HUES6 (cell line): Measurements from ENCODE around the gene HNRNPD.
A peak's percentile ranks its signal among the peaks of the same experiment; 100 is the strongest.
"Not testable (repeated sequence)": the region's sequence is repeated elsewhere in the genome, so short reads cannot be mapped to it uniquely, and the experiment has no call there.

Experiments
- H3K27ac ChIP-seq: 2 replicates; pipeline ENCODE4 v1.7.0; 2013; ENCODE audit warnings: low read depth, mild to moderate bottlenecking, low read length, inconsistent platforms
- H3K27me3 ChIP-seq: 2 replicates; pipeline ENCODE4 v1.6.1; 2013; ENCODE audit warnings: low read length; ENCODE audit not compliant: control insufficient read depth, insufficient read depth
- H3K36me3 ChIP-seq: 2 replicates; pipeline ENCODE4 v1.6.1; 2013; ENCODE audit warnings: low read length; ENCODE audit not compliant: control insufficient read depth, insufficient read depth
- H3K4me1 ChIP-seq: 2 replicates; pipeline ENCODE4 v1.6.1; 2013; ENCODE audit warnings: low read length; ENCODE audit not compliant: control insufficient read depth, insufficient read depth
- H3K4me3 ChIP-seq: 2 replicates; pipeline ENCODE4 v1.5.1; 2013; ENCODE audit warnings: low read depth, low read length
- H3K9ac ChIP-seq: one replicate; pipeline ENCODE4 v1.6.1; 2013; ENCODE audit warnings: mild to moderate bottlenecking, low read length
- H3K9me3 ChIP-seq: 2 replicates; pipeline ENCODE4 v1.6.1; 2013; ENCODE audit warnings: low read depth, low read length; ENCODE audit not compliant: control insufficient read depth, insufficient read depth

Gene HNRNPD

GRCh38 chr4:82372517-82373485 is 990 bp downstream of the HNRNPD start:
- no peaks in the 10 kb centered on the region for H3K27me3 ChIP-seq
- H3K36me3 ChIP-seq = peaks cover 51% of the 10 kb centered on the region

GRCh38 chr4:82371497-82371896 is 2.3 kb downstream of the HNRNPD start:
- H3K9ac ChIP-seq = peak overlapping the region; percentile 100
- H3K36me3 ChIP-seq = peaks cover 63% of the 10 kb centered on the region
- H3K27me3 ChIP-seq = no peaks in the 10 kb centered on the region
- peaks cover 37% of the 10 kb centered on the region for H3K4me1 ChIP-seq
- H3K4me3 ChIP-seq = peak overlapping the region; percentile 99
- H3K9me3 ChIP-seq = no peaks in the 10 kb centered on the region
- peak overlapping the region; percentile 100; the same call in 1 of the 2 replicates for H3K27ac ChIP-seq

More at GRCh38 chr4:82372517-82373485, 990 bp downstream of the HNRNPD start:
- peaks cover 31% of the 10 kb centered on the region for H3K4me1 ChIP-seq
- peak overlapping the region; percentile 99 for H3K4me3 ChIP-seq
- H3K9me3 ChIP-seq = no peaks in the 10 kb centered on the region
- peak overlapping the region; percentile 100 for H3K9ac ChIP-seq
- peak overlapping the region; percentile 100 for H3K27ac ChIP-seq

GRCh38 chr4:82367438-82368097 is 6.2 kb downstream of the HNRNPD start:
- H3K4me3 ChIP-seq = no peak overlapping the region; the same call in 1 of the 2 replicates
- H3K27me3 ChIP-seq = no peaks in the 10 kb centered on the region
- peaks cover 72% of the 10 kb centered on the region for H3K36me3 ChIP-seq
- H3K27ac ChIP-seq = no peak overlapping the region
- no peak overlapping the region for H3K9ac ChIP-seq
- peaks cover 30% of the 10 kb centered on the region for H3K4me1 ChIP-seq
- no peaks in the 10 kb centered on the region for H3K9me3 ChIP-seq

- peaks cover 61% of the 10 kb centered on the region for H3K36me3 ChIP-seq
Observed at GRCh38 chr4:82366431-82366830, 7.4 kb downstream of the HNRNPD start.

GRCh38 chr4:82363896-82364487 is 9.8 kb downstream of the HNRNPD start:
- Histone ChIP-seq H3K36me3 (peaks cover 48% of the 10 kb centered on the region), H3K4me1 (peaks cover 17% of the 10 kb centered on the region; the same call in 1 of the 2 replicates), H3K4me3 (no peak overlapping the region), H3K27me3 (no peaks in the 10 kb centered on the region), H3K9ac (no peak overlapping the region), H3K27ac (no peak overlapping the region), H3K9me3 (no peaks in the 10 kb centered on the region)

More at GRCh38 chr4:82366431-82366830, 7.4 kb downstream of the HNRNPD start:
- H3K4me1 ChIP-seq = peaks cover 30% of the 10 kb centered on the region
- not testable (repeated sequence) for H3K9me3 ChIP-seq, H3K9ac ChIP-seq, H3K27me3 ChIP-seq, H3K27ac ChIP-seq, H3K4me3 ChIP-seq

- H3K9me3 ChIP-seq = no peaks in the 10 kb centered on the region
- H3K36me3 ChIP-seq = peaks cover 48% of the 10 kb centered on the region
- H3K27ac ChIP-seq = no peak overlapping the region
- H3K4me3 ChIP-seq = no peak overlapping the region
- H3K4me1 ChIP-seq = peaks cover 4% of the 10 kb centered on the region; the same call in 1 of the 2 replicates
- no peaks in the 10 kb centered on the region for H3K27me3 ChIP-seq
- no peak overlapping the region for H3K9ac ChIP-seq
Observed at GRCh38 chr4:82362565-82362964, 11.2 kb downstream of the HNRNPD start.

- Histone ChIP-seq H3K36me3 (peaks cover 58% of the 10 kb centered on the region), H3K9ac (no peak overlapping the region), H3K9me3 (no peaks in the 10 kb centered on the region)
Observed at GRCh38 chr4:82360298-82361177, 13.3 kb downstream of the HNRNPD start.

GRCh38 chr4:82358847-82359246 is 14.9 kb downstream of the HNRNPD start:
- Histone ChIP-seq H3K36me3 (peaks cover 68% of the 10 kb centered on the region), H3K27me3 (no peaks in the 10 kb centered on the region), H3K27ac (no peak overlapping the region), H3K4me1 (no peaks in the 10 kb centered on the region; the same call in 1 of the 2 replicates), H3K9ac (no peak overlapping the region), H3K4me3 (no peak overlapping the region), H3K9me3 (no peaks in the 10 kb centered on the region)

More at GRCh38 chr4:82360298-82361177, 13.3 kb downstream of the HNRNPD start:
- Histone ChIP-seq H3K27ac (no peak overlapping the region), H3K4me3 (no peak overlapping the region), H3K27me3 (no peaks in the 10 kb centered on the region), H3K4me1 (no peaks in the 10 kb centered on the region; the same call in 1 of the 2 replicates)

- H3K4me1 ChIP-seq = no peaks in the 10 kb centered on the region; the same call in 1 of the 2 replicates
- H3K36me3 ChIP-seq = peaks cover 75% of the 10 kb centered on the region
- H3K4me3 ChIP-seq = no peak overlapping the region
- H3K9me3 ChIP-seq = no peaks in the 10 kb centered on the region
- H3K27me3 ChIP-seq = no peaks in the 10 kb centered on the region
- H3K9ac ChIP-seq = no peak overlapping the region
- H3K27ac ChIP-seq = no peak overlapping the region
Observed at GRCh38 chr4:82357640-82358039, 16.2 kb downstream of the HNRNPD start.

GRCh38 chr4:82354788-82355187 is 19.0 kb downstream of the HNRNPD start:
- no peaks in the 10 kb centered on the region for H3K27me3 ChIP-seq
- H3K9ac ChIP-seq = no peak overlapping the region
- no peaks in the 10 kb centered on the region for H3K9me3 ChIP-seq
- H3K4me1 ChIP-seq = no peaks in the 10 kb centered on the region
- H3K36me3 ChIP-seq = peaks cover 97% of the 10 kb centered on the region
- H3K27ac ChIP-seq = no peak overlapping the region
- no peak overlapping the region for H3K4me3 ChIP-seq
